GM12872 (cell line): ENCODE measurements around the gene CPXM2.

Experiments used
- TF ChIP-seq, protein P1 (sequence below): IDR thresholded peaks from 3 replicates; pipeline ENCODE4 v1.5.1; 2011; ENCODE audit warnings: low read depth, mild to moderate bottlenecking, low read length, moderate library complexity; ENCODE audit not compliant: insufficient read depth

Gene CPXM2

DNA sequence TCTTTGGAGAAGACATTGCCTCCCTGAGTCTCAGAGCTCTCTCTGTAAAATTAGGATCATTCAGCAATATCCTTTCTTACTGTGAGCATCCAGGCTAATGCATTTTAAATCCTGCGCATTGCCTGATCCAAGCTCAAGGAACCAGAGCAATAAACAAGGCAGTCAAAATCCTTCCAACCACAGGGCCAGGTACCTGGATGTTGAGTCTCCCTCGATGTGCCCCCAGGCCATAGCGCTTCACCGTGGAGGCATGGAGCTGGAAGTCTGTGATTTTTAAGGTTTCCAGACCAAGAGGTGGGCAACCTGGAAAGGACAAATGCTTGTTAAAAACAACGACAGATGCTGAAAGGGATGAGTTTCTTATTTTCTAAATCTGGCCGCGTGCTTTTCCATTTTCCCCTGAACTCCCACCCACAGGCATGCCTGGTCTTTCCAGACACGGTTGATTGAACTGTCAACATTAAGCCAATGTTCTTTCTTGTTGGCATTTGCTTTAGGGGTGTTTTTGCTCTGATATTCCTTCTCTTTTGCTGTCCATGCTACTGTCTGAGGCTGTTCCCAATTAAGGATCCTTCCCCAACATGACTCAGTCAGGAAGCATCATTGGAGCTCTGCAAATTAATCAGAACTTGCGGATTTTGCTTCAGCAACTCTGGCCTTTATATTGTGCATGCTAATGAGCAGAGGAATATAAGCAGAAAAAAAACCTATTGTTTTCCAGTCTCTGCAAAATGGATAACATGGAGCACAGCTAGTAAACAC is 29.0 kb downstream of the CPXM2 start:
- TF ChIP-seq, protein P1, sequence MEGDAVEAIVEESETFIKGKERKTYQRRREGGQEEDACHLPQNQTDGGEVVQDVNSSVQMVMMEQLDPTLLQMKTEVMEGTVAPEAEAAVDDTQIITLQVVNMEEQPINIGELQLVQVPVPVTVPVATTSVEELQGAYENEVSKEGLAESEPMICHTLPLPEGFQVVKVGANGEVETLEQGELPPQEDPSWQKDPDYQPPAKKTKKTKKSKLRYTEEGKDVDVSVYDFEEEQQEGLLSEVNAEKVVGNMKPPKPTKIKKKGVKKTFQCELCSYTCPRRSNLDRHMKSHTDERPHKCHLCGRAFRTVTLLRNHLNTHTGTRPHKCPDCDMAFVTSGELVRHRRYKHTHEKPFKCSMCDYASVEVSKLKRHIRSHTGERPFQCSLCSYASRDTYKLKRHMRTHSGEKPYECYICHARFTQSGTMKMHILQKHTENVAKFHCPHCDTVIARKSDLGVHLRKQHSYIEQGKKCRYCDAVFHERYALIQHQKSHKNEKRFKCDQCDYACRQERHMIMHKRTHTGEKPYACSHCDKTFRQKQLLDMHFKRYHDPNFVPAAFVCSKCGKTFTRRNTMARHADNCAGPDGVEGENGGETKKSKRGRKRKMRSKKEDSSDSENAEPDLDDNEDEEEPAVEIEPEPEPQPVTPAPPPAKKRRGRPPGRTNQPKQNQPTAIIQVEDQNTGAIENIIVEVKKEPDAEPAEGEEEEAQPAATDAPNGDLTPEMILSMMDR = no peak

DNA sequence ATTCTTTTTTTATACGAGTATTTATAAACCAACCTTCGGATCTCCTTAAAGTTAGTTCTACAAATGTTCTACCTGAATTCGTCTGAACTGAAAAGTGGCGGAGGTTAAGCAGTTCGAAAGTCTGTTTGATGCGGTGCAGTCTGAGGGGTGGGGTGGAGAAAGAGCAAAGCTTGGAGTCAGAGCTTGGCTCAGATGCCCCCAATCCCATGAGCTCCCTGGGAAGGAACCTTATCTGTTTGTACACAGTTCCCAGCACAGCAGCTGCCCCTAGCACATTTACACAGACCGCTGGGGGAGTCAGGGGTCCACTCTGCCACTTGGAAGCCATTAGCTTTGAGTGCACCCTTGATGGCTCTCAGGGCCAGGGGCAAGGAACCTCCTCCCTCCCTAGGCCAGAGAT is 30.8 kb downstream of the CPXM2 start:
- TF ChIP-seq, protein P1 = no peak

DNA sequence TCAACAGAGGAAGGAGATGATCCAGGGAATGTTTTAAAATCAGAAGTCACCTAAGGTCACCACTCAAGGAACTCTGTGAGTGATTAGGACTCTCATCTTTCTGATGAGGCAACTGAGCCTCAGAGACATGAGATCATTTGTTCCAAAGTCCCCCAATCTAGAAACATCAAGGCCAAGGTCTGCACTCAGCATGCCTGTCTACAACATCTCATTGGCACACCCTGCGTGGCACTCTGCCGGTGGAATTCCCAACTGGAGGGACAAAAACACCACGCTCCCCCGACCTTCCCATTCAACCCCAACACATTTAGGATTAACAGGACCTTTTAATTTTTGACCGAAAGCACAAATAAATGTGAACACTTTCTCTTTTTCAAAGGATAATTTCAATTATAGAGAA is 31.4 kb downstream of the CPXM2 start:
- TF ChIP-seq, protein P1 = no peak

DNA sequence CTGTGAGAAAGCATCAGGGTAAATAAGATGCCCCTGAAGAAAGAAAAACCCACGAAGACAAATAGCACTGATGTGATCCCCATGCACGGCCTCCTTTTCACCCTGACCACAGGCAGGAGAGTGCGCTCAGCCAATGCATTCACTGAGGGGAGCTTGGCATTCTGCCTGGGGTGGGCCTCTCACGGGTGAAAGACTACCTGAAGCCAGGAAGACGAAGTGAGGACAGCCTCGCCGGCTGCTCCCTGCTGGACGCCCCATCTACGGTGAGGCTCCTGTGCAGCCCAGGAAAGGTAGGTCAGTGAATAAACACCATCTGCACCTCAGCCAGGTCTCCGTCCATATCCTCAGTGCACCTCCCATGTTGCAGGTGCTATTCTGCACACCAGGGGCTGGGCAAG is 32.0 kb downstream of the CPXM2 start:
- TF ChIP-seq, protein P1 = no peak

DNA sequence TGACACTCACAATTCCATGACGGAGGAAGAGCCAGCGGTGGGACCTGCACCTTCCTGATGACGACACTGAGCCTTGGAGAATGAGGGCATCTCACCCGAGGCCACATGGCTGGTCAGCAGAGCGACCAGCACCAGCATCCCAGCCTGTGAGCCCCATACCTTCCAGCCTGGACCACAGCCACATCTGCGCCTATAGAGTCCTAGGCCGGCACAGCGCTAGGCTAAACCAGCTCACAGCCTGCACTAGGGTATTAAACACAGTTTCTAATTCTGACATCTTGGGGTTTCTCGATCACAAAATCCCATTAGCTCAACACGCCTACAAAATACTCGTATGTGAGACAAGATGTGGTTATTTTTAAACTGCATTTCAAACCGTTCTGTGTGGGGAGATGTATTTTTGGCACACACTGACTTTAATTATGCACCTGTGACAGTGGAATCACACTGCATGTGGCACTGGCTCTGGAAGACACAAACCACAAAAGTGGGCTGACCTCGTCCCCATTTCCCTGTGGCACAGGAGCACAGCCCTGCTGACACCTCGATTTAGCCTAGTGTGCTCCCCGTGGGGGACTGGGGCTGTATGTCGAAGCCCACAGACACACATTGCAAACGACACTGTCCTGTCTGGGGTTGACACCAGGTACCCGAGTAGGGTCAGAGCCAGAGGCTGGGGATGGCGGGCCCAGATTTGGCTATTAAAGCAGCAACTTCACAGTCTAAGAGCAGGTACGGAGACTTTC is 32.5 kb downstream of the CPXM2 start:
- TF ChIP-seq, protein P1 = no peak

DNA sequence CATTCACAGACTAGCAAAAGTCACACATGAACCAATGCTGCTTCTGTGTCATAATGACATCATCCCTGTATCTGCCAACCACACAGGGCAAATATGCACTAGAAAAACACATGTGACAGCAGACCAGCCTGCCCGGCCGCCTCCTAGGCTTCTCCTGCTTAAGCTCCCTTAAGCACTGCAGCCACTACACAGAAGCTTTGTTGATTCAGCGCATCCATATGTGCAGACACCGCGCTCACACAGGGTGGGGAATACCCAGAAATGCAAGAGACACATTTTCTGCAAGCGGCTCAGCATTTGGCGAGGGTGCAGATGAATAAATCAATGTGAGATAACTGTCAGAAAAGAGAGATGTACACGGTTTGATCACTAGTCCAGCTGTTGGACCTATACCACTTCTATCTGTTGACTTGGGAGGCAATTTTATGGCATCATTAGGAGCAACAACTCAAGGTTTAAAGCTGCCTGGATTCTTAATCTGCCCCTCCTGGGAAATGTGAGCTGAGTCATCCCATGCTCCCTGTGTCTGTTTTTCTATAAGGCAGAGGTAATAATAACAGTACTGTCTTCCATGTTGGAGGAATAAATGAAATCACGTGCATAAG is 33.4 kb downstream of the CPXM2 start:
- TF ChIP-seq, protein P1 = no peak

DNA sequence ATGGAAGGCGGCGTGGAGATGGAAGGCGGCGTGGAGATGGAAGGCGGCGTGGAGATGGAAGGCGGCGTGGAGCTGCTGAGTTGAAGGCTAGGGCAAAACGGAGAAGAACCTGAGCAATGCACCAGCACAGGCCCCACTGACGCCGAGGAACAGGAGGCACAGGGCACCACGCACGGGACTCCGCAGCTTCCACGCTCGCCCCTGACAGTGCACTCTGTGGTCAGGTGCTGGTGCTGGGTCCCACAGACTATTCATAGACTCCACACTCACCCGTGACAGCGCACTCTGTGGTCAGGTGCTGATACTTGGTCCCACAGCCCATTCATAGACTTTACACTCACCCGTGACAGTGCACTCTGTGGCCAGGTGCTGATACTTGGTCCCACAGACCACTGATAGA is 34.0 kb downstream of the CPXM2 start:
- TF ChIP-seq, protein P1 = no peak
